Activated naive CD8-positive, alpha-beta T cell (primary cell): Measurements from ENCODE around the gene CAMK2N1.
A peak's percentile ranks its signal among the peaks of the same experiment; 100 is the strongest.
"Not testable (repeated sequence)": the region's sequence is repeated elsewhere in the genome, so short reads cannot be mapped to it uniquely, and the experiment has no call there.

Experiments used
- H3K27ac Mint-ChIP-seq: one replicate; pipeline ENCODE4 v1.8.0; 2021; ENCODE audit warnings: mixed read lengths
- H3K27me3 Mint-ChIP-seq: one replicate; pipeline ENCODE4 v1.8.0; 2021; ENCODE audit warnings: mixed read lengths
- H3K36me3 Mint-ChIP-seq: one replicate; pipeline ENCODE4 v1.8.0; 2021; ENCODE audit warnings: mixed read lengths
- H3K4me1 Mint-ChIP-seq: one replicate; pipeline ENCODE4 v1.8.0; 2021; ENCODE audit warnings: low read depth, mixed read lengths
- H3K4me3 Mint-ChIP-seq: one replicate; pipeline ENCODE4 v1.8.0; 2021; ENCODE audit warnings: mild to moderate bottlenecking, mixed read lengths
- H3K9me3 Mint-ChIP-seq: one replicate; pipeline ENCODE4 v1.8.0; 2021; ENCODE audit warnings: low read depth, mixed read lengths

CAMK2N1 gene

DNA sequence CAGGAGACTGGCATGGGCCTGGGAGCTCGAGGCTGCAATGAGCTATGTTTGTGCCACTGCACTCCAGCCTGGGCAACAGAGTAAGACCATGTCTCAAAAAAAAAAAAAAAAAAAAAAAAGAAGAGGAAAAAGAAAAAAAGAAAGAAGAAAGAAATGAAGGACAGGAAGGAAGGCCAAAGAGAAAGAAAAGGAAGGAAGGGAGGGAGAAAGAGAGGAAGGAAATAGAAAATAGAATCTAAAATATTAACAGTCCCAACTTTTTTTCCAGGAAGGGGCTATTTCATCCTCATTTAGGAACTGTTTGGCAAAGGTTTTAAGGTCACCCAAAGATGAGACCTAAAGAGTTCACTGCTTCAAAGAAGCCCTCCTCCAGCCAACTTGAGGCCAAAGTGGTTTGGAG, 19.5 kb upstream of the CAMK2N1 start:
- Mint-ChIP-seq H3K4me3 (peak overlapping the region; percentile 42), H3K27me3 (no peaks in the 10 kb centered on the region), H3K36me3 (peaks cover 3% of the 10 kb centered on the region), H3K9me3 (no peaks in the 10 kb centered on the region), H3K4me1 (peaks cover 22% of the 10 kb centered on the region), H3K27ac (no peak overlapping the region)

DNA sequence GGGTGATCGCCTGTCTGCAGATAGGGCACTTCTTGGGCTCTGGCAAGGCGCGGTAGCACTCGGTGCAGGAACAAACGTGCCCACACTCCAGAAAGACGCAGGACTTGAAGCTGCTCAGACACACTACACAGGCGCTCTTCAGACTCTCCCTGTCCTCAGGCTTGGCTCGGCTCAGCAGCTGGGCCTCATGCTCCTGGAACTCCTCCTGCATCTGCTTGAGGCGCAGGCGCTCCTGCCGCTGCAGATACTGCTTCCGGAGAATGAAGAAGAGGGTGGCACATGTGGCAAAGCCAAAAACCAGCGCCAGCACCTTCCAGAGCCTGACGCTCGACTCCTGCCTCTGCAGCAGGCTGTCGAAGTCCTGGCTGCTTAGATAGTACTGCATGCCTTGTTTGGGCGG, 14.7 kb upstream of the CAMK2N1 start:
- Mint-ChIP-seq H3K9me3 (no peaks in the 10 kb centered on the region), H3K36me3 (no peaks in the 10 kb centered on the region), H3K4me3 (no peak overlapping the region), H3K27me3 (no peaks in the 10 kb centered on the region), H3K4me1 (peaks cover 22% of the 10 kb centered on the region), H3K27ac (no peak overlapping the region)

DNA sequence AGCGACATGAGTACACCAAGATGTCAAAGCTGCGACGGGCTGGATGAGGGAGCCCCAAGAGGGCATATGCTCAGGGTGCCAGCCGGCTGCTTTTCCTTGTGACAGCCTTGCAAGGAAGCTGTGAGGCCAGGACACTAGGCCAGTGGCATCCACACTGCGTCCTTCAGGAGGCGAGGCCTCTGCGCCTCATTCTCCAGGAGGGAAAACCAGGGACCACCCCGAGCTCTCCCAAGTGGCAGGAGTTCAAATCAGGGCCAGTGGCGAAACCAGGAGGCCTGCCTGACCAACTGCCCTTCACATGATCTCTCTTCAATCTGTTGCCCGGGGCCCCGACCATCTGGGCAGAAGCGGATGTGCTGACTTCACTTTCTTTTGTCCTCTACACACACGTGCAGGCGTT, 13.7 kb upstream of the CAMK2N1 start:
- peaks cover 23% of the 10 kb centered on the region for H3K4me1 Mint-ChIP-seq
- H3K4me3 Mint-ChIP-seq: no peak overlapping the region
- no peaks in the 10 kb centered on the region for H3K27me3 Mint-ChIP-seq
- no peaks in the 10 kb centered on the region for H3K9me3 Mint-ChIP-seq
- H3K36me3 Mint-ChIP-seq: no peaks in the 10 kb centered on the region
- H3K27ac Mint-ChIP-seq: no peak overlapping the region

DNA sequence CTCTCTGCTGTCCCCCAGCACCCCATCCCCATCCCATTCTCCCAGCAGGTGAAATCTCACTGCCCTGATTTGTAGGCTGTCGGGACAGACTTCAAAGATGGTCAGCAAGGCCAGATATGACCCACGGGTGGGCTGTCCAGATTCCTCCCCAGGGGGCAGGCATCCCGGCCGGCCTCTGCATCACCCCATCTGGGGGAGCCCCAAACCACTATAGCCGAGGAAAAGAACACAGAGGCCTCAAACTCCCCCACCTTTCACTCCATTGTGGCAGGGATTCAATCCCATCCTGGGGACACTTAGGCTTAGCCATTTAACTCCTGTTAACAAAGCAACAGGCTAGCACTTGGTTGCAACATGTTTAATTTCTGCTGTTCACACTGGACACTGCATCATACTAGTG, 13.1 kb upstream of the CAMK2N1 start:
- no peaks in the 10 kb centered on the region for H3K9me3 Mint-ChIP-seq
- H3K4me1 Mint-ChIP-seq: peaks cover 19% of the 10 kb centered on the region
- H3K36me3 Mint-ChIP-seq: no peaks in the 10 kb centered on the region
- H3K27me3 Mint-ChIP-seq: no peaks in the 10 kb centered on the region
- no peak overlapping the region for H3K27ac Mint-ChIP-seq
- H3K4me3 Mint-ChIP-seq: no peak overlapping the region

DNA sequence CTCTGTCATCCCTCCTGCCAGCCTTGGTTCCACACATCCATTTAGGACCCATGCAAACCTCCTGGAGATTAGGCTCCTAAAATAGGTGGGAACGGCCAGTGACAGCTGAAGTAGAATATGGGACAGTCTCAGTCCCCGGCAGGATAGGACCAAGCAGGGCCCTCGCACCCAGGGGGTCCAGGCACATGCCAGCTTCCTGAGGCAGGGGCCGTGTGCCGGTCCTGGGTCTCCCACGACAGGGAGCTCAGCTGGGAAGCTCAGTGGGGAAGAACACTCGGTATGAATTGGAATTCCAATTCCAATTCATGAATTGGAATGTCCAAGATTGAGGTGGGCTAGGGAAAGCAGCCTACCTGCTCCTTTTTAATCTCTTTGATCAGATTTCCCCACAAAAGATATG, 12.1 kb upstream of the CAMK2N1 start:
- Mint-ChIP-seq H3K27me3 (no peaks in the 10 kb centered on the region), H3K4me3 (no peak overlapping the region), H3K9me3 (no peaks in the 10 kb centered on the region), H3K4me1 (peaks cover 15% of the 10 kb centered on the region), H3K36me3 (no peaks in the 10 kb centered on the region), H3K27ac (no peak overlapping the region)

DNA sequence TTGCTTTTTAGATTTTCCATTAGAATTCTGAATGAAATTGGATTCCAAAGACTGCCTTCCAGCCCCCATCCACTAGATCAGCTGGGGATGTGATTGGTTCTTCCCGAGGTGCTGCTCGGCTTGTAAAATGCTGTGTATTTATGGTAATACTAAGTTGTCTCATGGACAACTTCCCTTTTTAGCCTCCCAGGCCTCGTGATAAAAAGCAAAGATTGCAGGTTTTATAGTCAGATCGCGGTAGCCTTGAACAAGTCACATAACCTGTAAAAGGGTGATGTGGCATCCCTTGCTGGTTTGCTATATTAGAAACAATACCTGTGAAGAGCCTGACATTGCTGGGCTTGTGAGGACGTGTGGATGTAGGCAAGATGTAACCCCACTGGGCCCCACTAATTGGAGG, 11.5 kb upstream of the CAMK2N1 start:
- no peaks in the 10 kb centered on the region for H3K36me3 Mint-ChIP-seq
- H3K27ac Mint-ChIP-seq: no peak overlapping the region
- no peaks in the 10 kb centered on the region for H3K9me3 Mint-ChIP-seq
- peaks cover 15% of the 10 kb centered on the region for H3K4me1 Mint-ChIP-seq
- H3K27me3 Mint-ChIP-seq: no peaks in the 10 kb centered on the region
- H3K4me3 Mint-ChIP-seq: no peak overlapping the region

DNA sequence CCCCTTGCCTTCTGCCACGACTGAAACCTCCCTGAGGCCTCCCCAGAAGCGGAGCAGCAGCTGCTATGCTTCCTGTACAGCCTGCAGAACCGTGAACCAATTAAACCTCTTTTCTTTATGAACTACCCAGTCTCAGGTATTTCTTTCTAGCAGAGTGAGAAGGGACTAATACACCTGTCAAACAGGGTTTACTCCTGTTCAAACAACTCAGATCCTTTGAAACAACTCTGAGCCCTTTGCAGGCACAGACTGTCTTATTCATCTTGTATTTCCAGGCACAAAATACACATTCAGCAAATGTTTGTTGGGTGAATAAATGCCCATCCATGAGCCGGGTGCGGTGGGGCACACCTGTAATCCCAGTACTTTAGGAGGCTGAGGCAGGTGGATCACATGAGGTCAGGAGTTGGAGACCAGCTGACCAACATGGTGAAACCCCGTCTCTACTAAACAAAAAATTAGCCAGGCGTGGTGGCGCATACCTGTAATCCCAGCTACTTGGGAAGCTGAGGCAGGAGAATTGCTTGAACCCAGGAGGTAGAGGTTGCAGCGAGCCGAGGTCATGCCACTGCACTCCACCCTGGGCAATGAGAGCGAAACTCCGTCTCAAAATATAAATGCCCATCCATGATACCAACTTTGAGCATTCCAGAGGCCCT, 10.8 kb upstream of the CAMK2N1 start:
- H3K27me3 Mint-ChIP-seq, H3K9me3 Mint-ChIP-seq, H3K36me3 Mint-ChIP-seq, H3K4me3 Mint-ChIP-seq: not testable (repeated sequence)
- H3K4me1 Mint-ChIP-seq: peaks cover 15% of the 10 kb centered on the region
- H3K27ac Mint-ChIP-seq: peak overlapping the region; percentile 16

DNA sequence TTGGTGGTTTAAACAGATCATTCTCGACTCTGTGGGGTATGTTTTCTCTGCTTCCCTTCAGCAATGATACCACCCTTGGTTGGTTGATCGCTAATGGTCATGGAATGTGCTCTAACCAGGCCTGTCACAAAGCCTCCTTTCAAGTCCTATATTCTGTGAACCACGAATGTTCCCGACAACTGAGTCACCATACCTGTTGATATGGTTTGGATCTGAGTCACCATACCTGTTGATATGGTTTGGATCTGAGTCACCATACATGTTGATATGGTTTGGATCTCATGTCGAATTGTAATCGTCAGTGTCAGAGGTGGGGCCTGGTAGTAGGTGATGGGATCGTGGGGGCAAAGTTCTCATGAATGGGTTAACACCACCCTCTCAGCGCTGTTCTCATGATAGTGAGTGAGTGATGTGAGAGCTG, 10.2 kb upstream of the CAMK2N1 start:
- no peaks in the 10 kb centered on the region for H3K9me3 Mint-ChIP-seq
- no peaks in the 10 kb centered on the region for H3K27me3 Mint-ChIP-seq
- peak overlapping the region; percentile 69 for H3K27ac Mint-ChIP-seq
- peaks cover 15% of the 10 kb centered on the region for H3K4me1 Mint-ChIP-seq
- no peaks in the 10 kb centered on the region for H3K36me3 Mint-ChIP-seq
- H3K4me3 Mint-ChIP-seq: no peak overlapping the region

DNA sequence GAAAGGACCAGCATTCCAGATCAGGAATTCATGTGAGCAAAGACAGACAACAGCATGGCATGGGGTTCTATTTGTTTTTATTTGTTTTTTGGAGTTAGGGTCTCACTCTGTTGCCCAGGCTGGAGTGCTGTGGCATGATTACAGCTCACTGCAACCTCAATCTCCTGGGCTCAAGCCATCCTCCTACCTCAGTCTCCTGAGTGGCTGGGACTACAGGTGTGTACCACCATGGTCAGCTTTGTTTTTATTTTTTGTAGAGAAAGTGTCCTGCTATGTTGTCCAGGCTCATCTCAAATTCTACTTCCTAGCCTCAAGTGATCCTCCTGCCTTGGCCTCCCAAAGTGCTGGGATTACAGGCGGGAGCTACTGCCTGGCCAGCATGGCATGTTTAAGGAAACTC, 9.7 kb upstream of the CAMK2N1 start:
- H3K4me3 Mint-ChIP-seq: no peak overlapping the region
- no peaks in the 10 kb centered on the region for H3K27me3 Mint-ChIP-seq
- no peaks in the 10 kb centered on the region for H3K9me3 Mint-ChIP-seq
- peak overlapping the region; percentile 69 for H3K27ac Mint-ChIP-seq
- H3K4me1 Mint-ChIP-seq: peaks cover 15% of the 10 kb centered on the region
- no peaks in the 10 kb centered on the region for H3K36me3 Mint-ChIP-seq

DNA sequence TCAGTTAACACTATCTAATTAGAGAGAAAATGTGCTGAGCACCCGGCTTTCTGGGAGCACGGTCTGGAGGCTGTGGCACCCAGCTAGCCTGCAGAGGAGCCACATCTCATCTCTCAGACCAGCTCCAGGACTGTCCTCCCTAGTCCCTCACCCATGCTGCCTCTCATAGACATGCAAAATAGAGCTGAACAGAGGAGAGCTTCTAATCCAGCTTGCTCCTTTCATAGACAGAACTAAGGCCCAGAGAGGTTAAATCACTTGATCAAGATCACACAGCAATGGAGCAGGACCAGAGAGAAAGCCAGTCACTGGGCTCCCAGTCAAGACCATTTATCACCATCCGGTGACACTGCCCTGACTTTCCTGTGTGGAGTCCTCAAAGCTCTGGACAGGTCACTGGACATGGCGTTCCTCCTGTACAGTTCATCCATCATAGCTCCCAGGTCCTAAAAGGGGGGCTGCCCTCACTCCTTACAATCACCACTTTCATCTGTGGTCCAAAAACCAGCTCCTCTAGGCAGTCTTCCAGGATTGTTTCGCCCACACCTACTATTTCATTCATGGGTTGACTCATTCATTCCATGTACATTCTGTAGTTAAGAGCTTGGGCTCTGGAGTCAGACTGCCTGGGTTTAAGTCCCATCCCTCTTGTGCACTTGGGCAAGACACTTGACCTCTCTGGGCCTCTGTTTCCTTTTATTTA, 8.8 kb upstream of the CAMK2N1 start:
- H3K4me3 Mint-ChIP-seq: no peak overlapping the region
- H3K4me1 Mint-ChIP-seq: peaks cover 15% of the 10 kb centered on the region
- no peak overlapping the region for H3K27ac Mint-ChIP-seq
- H3K27me3 Mint-ChIP-seq: no peaks in the 10 kb centered on the region
- no peaks in the 10 kb centered on the region for H3K9me3 Mint-ChIP-seq
- no peaks in the 10 kb centered on the region for H3K36me3 Mint-ChIP-seq

DNA sequence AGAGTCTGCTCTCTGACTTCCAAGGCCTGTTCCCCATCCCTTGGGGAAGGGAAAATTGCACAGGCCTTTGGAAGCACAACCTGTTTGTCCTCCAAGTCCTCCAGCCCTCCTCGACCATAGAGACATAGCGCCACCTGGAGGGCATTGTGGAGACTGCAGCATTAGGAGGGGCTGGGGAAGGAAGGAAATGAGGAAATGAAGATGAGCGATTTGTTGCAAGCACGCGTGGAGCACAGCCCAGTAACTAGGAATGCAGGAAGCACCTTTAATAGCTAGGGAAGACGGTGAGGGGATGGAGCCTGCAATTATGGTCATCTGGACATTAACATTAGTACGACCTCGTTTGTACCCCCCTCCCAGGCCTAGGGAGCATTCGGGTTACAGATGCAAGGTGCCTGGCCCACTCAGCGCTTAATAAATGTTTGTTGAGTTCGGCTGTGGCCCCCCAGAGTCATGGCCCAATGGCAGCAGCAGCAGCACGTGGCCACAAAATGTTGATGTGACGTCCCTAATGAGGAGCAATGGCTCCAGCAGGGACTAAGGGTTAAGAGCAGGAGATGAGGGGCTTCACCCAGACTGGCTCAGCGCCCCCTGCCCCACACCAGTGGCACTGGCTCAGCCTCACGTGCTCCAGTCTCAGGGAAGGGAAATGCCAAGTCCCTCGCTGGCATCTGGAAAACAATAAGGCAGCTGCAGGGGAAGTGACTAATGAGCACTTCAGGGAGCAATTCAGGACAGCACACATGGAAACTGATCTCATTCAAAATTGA, 8.0 kb upstream of the CAMK2N1 start:
- Mint-ChIP-seq H3K9me3 (no peaks in the 10 kb centered on the region), H3K36me3 (no peaks in the 10 kb centered on the region)

DNA sequence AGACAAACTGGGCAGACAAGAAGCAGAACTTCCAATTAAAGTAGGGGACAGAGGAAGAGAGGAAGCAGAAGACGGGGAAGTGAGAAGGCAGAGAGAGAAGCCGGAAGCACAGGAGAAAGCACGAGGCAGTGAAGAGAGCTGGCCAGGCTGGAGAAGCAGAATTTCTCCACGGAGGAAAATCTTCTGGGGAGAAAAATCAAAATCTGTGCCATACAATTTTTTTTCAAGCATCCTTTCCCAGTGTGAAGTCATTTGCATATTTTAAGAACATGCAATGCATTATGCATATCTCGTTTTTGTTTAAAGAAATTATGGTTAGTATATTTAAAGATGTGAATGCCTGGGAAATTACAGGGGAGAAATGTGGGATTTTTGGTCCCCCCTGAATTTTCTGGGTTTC, 7.3 kb upstream of the CAMK2N1 start:
- Mint-ChIP-seq H3K4me1 (peaks cover 15% of the 10 kb centered on the region), H3K36me3 (no peaks in the 10 kb centered on the region), H3K27me3 (no peaks in the 10 kb centered on the region), H3K27ac (no peak overlapping the region), H3K4me3 (no peak overlapping the region), H3K9me3 (no peaks in the 10 kb centered on the region)

More for the DNA sequence above, 8.0 kb upstream of the CAMK2N1 start:
- H3K4me3 Mint-ChIP-seq: no peak overlapping the region
- H3K27me3 Mint-ChIP-seq: no peaks in the 10 kb centered on the region
- no peak overlapping the region for H3K27ac Mint-ChIP-seq
- peaks cover 15% of the 10 kb centered on the region for H3K4me1 Mint-ChIP-seq

DNA sequence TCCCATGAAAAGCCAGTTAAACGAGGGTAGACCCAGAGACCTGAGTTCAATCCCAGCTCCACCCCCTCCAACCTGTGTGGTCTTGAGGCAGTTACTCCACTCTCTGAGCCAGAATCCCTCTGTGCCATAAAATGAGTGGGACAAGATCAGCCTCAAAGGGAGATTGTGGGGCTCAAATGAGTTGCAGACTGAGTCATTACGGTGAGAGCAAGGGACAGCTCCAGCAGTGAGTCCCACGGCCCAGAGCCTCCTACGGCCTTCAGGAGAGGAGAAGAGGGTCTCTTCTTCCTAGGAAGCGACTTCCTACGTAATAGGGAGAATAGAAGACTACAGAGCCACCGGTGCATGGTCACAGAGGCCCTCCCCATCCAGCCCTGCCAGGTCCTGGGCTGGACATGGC, 6.7 kb upstream of the CAMK2N1 start:
- H3K27ac Mint-ChIP-seq: no peak overlapping the region

DNA sequence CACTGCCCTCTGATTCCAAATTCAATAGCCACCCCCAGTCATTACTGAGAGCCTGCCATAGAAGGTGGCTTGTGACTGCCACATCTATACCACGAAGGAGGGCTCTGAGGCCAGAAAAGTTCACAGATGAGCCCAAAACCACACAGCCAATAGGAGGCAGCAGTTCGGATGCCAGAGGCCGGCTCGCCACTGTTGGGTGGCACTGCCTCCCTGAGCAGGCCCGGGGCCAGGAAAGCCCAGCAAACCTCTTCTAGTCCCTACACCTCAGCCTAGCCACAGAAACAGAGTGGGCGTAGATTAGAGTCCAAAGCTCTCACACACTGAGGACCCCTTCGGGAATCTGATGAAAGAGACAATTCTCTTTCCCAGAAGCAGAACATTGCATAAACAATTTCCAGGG, 5.9 kb upstream of the CAMK2N1 start:
- H3K4me3 Mint-ChIP-seq: no peak overlapping the region
- H3K9me3 Mint-ChIP-seq: no peaks in the 10 kb centered on the region
- H3K4me1 Mint-ChIP-seq: peaks cover 19% of the 10 kb centered on the region
- H3K27ac Mint-ChIP-seq: no peak overlapping the region
- H3K27me3 Mint-ChIP-seq: peaks cover 3% of the 10 kb centered on the region
- H3K36me3 Mint-ChIP-seq: no peaks in the 10 kb centered on the region

More for the DNA sequence above, 6.7 kb upstream of the CAMK2N1 start:
- Mint-ChIP-seq H3K36me3 (no peaks in the 10 kb centered on the region), H3K9me3 (no peaks in the 10 kb centered on the region), H3K4me1 (peaks cover 15% of the 10 kb centered on the region), H3K4me3 (no peak overlapping the region), H3K27me3 (no peaks in the 10 kb centered on the region)

DNA sequence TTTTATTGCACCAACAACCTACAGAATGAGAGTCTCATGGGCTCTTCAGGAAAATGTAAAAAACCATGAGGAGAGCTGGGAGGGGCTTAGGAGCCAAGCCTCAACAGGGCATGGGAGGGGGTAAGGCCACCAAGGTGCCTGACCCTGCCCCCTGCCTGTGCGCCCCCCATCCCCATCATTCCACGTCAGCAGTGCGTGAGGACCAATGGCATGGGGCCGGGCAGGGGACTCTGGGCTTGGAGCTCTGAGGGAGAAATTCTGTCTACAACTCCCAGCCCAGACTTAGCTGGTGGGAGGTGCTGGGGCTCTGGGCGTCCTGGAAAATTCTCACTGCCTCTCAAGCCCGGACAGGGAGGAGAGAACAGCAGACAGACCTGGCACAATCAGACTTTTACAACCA, 5.2 kb upstream of the CAMK2N1 start:
- Mint-ChIP-seq H3K36me3 (no peaks in the 10 kb centered on the region), H3K27ac (no peak overlapping the region), H3K4me3 (no peak overlapping the region), H3K9me3 (no peaks in the 10 kb centered on the region), H3K27me3 (peaks cover 3% of the 10 kb centered on the region), H3K4me1 (peaks cover 13% of the 10 kb centered on the region)
